Testis (tissue), 2 donors: ENCODE results near the gene PLXNA1.

Source experiments
- POLR2A ChIP-seq: fragments of 450-650 bp; IDR thresholded peaks from one replicate; pipeline ENCODE4 v1.6.1; 2017; ENCODE audit warnings: antibody characterized with exemption, mild to moderate bottlenecking, moderate library complexity
- TF ChIP-seq, protein P1 (sequence below), 3 experiments: fragments of 450-650 bp in 2 of 3; fragments of 200-600 bp in 1 of 3; sonication (generic) in 1 of 3; IDR thresholded peaks; one replicate each; pipeline ENCODE4 v1.5.1; 2016 to 2019; ENCODE audit warnings: antibody characterized with exemption in 3 of 3, mild to moderate bottlenecking in 2 of 3, moderate library complexity in 1 of 3

- TF ChIP-seq, protein P1, sequence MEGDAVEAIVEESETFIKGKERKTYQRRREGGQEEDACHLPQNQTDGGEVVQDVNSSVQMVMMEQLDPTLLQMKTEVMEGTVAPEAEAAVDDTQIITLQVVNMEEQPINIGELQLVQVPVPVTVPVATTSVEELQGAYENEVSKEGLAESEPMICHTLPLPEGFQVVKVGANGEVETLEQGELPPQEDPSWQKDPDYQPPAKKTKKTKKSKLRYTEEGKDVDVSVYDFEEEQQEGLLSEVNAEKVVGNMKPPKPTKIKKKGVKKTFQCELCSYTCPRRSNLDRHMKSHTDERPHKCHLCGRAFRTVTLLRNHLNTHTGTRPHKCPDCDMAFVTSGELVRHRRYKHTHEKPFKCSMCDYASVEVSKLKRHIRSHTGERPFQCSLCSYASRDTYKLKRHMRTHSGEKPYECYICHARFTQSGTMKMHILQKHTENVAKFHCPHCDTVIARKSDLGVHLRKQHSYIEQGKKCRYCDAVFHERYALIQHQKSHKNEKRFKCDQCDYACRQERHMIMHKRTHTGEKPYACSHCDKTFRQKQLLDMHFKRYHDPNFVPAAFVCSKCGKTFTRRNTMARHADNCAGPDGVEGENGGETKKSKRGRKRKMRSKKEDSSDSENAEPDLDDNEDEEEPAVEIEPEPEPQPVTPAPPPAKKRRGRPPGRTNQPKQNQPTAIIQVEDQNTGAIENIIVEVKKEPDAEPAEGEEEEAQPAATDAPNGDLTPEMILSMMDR (IDR thresholded peaks at IDR 0.05): no peak
- no peak for TF ChIP-seq POLR2A
Measured at GRCh38 chr3:126976906-126977305, 6.0 kb upstream of the PLXNA1 start.
